IPS-18c (cell line): ENCODE measurements around the gene RHOC.
"Not testable (repeated sequence)": the region's sequence is repeated elsewhere in the genome, so short reads cannot be mapped to it uniquely, and the experiment has no call there.

Experiments used
- H3K4me3 ChIP-seq: 2 replicates; pipeline ENCODE4 v1.7.0; 2013; ENCODE audit warnings: low read depth, mild to moderate bottlenecking, low read length, moderate library complexity; ENCODE audit not compliant: insufficient read depth
- H3K9me3 ChIP-seq: one replicate; pipeline ENCODE4 v1.6.1; 2013; ENCODE audit warnings: mild to moderate bottlenecking, low read length, moderate library complexity; ENCODE audit not compliant: control insufficient read depth, insufficient read depth

Gene RHOC

DNA sequence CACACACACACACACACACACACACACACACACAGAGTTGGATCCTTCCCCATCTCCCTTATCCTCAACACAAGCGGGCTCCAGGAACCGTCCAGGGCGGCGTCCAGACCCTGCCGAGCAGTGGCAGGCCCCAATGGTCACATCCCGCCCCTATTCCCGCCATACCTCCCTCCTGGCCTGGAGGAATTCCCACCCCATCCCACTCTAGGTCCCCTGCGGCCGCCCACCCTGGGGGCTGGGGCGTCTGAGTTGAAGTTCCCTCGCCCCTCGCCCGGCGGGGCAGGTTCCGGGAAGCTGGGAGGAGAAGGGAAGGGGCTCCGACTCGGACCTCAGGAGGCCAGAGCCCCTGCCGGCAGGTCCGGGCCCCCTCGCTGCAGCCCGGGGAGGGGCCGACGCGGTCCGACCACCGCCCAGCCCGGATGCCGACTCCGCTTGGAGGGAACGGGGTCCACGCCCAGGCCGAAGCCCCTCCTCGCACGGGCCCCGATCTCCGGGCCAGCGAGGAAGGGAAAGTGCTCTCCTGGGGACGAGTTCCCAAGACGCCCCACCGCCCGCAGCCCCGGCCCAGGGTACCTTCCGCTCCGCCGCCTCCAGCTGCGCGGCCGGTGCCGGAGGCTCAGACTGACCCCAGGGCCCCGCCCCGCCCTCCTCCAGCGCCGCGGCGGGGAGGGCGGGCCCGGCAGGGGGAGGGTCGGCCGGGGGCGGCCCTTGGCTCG lies at the start of gene RHOC:
TSS of gene RHOC (minus strand) at position 623 of the 716 bp plus-strand sequence. CDS start 3,328 bp downstream, outside the sequence.
- Histone ChIP-seq H3K4me3 (peak within 1 kb of the TSS; percentile 78), H3K9me3 (no peaks in the 10 kb centered on the region)

DNA sequence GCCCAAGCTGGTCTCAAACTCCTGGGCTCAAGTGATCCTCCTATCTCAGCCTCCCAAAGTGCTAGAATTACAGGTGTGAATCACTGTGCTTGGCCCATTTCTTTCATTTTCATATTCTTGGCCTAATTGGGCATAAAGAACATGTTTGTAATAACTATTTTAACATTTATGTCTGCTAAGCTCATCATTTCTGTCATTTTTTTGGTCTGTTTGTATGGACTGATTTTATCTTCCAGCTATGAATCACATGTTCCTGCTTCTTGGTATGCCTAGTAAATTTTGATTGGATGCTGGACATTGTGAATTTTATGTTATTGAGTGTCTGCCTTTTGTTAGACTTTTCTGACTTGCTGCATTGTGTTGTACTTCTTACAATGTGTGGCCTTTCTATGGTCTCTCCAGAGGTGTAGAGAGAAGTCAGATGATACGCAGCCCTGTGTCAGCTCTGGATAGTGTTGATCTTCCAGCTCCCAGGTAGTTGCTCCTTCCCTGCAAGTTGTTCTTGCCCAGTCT lies 47.2 kb upstream of the RHOC start:
- Histone ChIP-seq H3K9me3 (peaks cover 2% of the 10 kb centered on the region), H3K4me3 (no peak overlapping the region)

DNA sequence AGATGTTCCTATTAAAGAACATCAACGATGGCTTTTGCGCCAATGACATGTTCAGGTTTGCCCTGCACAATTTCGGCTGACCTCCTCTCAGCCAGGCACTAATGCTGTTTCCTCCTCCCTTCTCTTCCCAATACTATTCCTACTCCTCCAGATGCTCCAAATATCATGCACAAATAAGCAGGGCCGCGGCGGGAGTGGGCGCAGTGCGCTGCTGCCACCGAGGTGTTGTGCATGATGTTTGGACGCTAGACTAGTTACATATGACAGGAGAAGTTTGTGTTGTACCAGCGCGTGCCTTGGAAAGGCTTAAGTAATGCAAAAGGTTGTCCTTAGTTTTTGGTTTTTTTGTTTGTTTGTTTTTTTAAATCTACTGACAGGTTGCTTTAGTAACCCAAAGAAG lies 41.5 kb upstream of the RHOC start:
- H3K9me3 ChIP-seq, result no peaks in the 10 kb centered on the region
- H3K4me3 ChIP-seq, result no peak overlapping the region

DNA sequence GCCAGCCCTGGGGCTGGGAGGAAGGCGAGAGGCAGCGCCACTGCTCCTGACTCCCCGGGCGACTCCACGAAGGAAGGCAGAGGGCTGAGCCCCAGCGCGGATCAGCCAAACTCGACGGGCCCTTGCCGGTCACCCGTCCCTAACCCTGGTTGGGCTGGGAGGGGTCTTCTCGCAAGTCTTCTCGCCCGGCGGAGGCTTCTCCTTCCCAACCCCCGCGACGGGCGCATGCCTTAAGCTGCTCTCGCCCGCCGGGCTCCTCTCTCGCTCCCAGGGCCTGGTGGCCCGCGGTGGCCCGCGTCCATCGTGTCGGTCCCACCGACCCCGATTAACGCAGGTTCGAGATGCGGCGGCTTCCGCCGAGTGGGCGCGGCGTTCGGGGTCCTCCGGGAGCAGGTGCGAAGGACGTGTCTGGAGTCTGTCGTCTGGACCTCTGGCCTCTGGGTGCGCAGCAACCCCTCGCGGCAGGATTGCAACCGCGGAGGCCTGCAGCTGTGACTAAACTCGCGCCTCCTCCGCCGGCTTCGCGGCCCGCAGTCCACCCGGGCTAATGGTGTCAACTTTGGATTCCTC lies 37.2 kb upstream of the RHOC start:
- H3K9me3 ChIP-seq, result no peaks in the 10 kb centered on the region
- H3K4me3 ChIP-seq, result peak overlapping the region; percentile 38; the same call in 1 of the 2 replicates

DNA sequence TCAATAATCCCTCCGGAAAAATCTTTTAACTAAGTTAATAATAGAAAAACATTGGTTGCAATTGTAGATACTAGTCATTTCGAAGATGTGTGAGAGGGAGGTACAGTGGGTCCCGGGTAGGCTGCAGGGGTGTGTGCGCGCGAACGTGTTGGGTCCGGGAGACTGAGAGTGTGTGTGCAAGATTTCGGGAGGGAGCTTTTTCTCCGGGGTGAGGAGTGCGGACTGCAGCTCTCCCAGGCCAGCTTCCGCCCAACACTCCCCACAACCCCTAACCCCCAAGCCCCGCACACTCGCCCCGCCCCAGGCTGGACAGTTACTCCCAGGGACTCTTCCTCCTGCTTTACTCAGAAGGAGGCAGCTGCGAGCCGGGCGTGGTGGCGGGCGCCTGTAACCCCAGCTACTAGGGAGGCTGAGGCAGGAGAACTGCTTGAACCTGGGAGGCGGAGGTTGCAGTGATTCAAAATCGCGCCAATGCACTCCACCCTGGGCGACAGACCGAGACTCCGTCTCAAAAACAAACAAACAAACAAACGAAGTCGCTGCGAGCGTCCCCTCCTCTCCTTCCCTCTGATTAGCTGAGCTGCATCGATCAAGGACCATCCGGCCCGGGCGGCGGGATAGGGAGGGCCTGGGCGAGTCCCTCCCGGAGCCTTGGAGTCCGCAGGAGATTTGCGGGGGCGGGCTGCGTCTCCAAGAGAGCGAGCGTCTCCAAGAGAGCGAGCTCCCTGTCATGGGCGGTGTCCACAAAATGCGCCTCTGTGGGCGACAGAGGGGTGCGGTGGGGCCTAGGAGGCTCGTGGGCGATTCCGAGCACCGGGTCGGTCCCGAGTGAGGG lies 36.5 kb upstream of the RHOC start:
- peak overlapping the region; percentile 38; the same call in 1 of the 2 replicates for H3K4me3 ChIP-seq

DNA sequence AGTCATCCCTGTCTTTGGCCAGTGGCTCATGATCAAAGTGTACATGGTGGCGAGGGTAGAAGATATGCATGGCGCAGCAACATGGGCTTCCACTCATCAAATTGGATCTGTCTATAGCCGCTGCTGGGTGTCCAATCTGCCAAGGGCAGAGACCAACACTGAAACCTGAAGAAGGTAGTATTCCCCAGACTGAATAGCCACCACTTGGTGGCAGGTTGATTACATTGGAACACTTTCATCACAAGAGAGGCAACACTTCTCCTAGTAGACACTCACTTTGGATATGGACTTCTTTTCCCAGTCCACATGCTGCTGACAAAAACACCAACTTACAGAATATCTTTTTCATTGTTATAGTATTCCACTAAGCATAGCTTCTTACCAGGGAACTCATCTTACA lies 30.6 kb upstream of the RHOC start:
- H3K4me3 ChIP-seq, result no peak overlapping the region
- no peaks in the 10 kb centered on the region for H3K9me3 ChIP-seq

More for the DNA sequence above, 36.5 kb upstream of the RHOC start:
- H3K9me3 ChIP-seq, result no peaks in the 10 kb centered on the region

DNA sequence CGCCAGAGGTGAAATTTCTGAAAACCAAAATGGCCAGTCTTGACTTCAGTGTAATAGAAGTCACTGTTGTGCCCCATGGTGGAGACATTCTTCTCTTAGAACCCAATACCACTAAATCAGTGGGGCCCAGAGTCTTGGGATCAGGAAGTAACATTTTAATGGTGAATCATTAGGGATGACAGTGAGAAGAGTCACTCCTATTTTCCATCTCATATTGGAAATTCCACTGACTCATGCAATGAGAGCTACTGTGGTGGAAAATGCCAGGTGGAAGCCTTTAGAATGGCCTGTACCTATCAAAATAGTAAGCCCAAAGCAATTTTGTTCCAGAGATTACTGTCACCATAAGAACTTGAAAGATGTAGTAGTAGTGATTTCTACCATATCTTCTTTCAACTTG lies 28.8 kb upstream of the RHOC start:
- no peaks in the 10 kb centered on the region for H3K9me3 ChIP-seq
- no peak overlapping the region for H3K4me3 ChIP-seq

DNA sequence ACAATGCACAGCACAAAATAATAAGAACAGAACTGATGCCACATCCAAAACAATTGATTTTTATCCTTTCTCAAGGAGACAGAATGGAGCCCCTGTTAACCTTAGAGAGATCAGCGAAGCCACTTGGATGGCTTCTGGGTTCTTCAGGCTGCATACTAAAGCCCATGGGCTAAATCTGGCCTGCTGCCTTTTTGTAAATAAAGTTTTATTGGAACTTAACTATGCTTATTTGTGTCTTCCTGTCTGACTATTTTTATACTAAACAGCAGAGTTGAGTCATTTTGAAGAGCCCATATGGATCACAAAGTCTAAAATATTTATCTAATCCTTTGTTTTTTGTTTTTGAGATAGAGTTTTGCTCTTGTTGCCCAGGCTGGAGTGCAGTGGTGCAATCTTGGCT lies 24.5 kb upstream of the RHOC start:
- peaks cover 2% of the 10 kb centered on the region for H3K9me3 ChIP-seq
- no peak overlapping the region for H3K4me3 ChIP-seq

DNA sequence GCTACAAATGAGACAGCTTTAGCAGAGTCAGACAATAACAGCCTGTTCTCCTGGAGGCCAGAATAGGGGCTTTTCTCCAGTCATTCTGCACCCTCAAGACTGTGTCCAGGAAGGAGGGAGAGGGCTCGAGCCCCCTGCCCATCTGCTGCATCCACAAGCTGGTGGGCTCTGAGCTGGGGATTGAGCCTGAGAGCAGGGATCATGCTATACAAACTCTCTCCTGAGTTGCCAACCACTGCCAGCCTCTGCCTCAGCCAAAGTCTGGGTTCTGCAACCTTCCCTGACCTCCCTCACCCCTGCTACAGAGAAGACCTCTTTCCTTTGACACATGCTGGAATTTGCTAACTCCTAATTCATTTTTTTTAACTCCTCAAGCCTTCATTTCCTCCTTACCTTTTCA lies 23.0 kb upstream of the RHOC start:
- Histone ChIP-seq H3K9me3 (peaks cover 2% of the 10 kb centered on the region), H3K4me3 (no peak overlapping the region)

DNA sequence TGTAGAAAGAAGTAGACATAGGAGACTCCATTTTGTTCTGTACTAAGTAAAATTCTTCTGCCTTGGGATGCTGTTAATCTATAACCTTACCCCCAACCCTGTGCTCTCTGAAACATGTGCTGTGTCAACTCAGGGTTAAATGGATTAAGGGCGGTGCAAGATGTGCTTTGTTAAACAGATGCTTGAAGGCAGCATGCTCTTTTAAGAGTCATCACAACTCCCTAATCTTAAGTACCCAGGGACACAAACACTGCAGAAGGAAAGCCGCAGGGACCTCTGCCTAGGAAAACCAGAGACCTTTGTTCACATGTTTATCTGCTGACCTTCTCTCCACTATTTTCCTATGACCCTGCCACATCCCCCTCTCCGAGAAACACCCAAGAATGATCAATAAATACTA lies 22.1 kb upstream of the RHOC start:
- H3K4me3 ChIP-seq, H3K9me3 ChIP-seq: not testable (repeated sequence)

DNA sequence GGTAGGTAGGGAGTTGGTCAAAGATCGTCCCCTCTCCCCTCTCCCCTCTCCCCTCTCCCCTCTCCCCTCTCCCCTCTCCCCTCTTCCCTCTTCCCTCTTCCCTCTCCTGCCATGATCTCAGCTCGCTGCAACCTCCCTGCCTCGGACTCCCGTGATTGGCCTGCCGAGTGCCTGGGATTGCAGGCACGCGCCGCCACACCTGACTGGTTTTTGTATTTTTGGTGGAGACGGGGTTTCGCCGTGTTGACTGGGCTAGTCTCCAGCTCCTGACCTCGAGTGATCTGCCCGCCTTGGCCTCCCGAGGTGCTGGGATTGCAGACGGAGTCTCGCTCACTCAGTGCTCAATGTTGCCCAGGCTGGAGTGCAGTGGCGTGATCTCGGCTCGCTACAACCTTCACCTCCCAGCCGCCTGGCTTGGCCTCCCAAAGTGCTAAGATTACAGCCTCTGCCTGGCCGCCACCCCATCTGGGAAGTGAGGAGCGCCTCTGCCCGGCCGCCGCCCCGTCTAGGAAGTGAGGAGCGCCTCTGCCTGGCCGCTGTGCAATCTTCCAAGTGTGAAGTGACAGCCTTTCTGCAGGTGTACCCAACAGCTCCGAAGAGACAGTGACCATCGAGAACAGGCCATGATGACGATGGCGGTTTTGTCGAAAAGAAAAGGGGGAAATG lies 21.5 kb upstream of the RHOC start:
- H3K4me3 ChIP-seq, H3K9me3 ChIP-seq: not testable (repeated sequence)

DNA sequence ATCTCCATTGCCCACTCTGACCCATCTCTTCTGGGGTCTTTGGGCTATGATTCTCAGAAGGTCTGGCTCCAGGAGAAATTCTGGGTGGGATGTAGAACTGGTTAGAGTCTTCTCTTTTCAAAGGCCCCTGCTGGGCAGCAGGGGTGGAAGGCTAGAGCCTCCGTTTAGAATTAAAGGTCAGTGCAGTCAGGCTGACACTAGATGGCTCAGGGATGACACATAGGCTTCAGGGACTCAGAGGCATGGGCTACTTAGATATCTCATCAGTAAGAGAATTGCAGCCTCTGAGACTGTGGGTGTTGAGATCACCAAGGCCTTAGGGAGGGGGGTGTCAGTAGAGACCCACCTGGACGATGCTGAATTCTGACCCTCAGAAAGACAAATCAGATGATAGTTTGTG lies 20.8 kb upstream of the RHOC start:
- Histone ChIP-seq H3K9me3 (peaks cover 2% of the 10 kb centered on the region), H3K4me3 (no peak overlapping the region)

DNA sequence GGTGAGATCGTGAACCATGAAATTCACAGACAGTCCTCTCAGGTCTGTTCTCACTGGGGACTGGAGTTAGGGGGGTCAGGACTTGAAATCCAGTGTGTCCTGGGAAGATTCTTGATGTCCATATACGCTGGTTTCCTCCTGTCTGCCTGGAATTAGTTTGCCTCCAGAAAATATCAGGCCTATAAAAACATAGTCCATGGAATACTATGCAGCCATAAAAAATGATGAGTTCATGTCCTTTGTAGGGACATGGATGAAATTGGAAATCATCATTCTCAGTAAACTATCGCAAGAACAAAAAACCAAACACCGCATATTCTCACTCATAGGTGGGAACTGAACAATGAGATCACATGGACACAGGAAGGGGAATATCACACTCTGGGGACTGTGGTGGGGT lies 17.3 kb upstream of the RHOC start:
- not testable (repeated sequence) for H3K9me3 ChIP-seq, H3K4me3 ChIP-seq

DNA sequence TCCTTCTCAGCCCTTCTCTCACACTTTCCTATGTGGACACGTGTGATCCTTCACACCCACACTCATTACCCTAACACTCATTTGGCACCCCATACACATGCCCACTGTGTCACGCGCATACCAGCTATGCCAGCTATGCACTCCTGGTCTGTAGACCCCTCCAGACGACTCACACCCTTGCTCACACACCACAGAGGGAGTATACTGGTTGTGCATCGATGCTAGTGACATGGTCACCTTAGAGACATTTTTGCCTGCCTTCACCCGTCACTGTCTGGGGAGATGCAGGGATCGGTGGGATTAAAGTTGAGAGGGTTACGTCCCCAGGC lies 16.5 kb upstream of the RHOC start:
- Histone ChIP-seq H3K9me3 (no peaks in the 10 kb centered on the region), H3K4me3 (peak overlapping the region; percentile 5; the same call in 1 of the 2 replicates)

DNA sequence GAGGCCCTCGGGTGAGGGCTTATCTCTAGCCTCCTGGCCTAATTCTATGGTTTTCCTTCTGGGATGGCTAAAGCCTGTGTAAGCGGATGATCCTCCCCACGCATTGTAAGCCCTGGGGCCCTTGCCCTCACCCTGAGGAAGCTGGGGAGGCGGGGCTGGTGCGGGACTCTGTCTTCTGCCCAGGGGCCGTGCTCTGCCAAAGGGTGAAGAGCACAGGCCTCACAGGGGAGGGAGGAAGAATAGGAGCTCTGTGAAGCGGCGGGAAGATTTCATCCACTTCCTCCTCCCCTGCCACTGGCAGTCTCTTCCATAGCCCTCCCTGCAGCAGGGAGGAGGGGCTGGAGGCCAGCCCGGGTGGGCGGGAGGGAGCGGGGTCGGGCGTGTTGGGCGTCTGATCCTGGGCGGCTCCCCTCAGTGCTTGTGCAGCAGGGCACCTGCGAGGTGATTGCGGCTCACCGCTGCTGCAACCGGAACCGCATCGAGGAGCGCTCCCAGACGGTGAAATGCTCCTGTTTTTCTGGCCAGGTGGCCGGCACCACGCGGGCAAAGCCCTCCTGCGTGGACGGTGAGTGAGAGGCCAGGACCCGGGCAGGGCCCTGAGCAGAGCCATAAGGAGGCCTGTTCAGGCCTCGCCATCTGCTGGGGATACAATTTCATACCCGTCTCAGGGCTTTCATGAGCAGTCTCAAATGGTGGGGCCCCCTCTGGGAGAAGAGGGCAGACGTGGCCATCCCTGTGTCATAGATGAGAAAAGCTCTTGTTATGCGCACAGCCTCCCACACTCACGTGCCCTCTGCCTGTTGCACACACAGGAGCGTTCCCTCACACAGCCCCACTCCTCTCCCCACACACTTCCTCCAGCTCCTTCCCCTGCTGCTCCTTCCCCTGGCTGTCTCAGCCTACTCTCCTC lies 15.9 kb upstream of the RHOC start:
- H3K4me3 ChIP-seq, result peak overlapping the region; percentile 5; the same call in 1 of the 2 replicates
- no peaks in the 10 kb centered on the region for H3K9me3 ChIP-seq

DNA sequence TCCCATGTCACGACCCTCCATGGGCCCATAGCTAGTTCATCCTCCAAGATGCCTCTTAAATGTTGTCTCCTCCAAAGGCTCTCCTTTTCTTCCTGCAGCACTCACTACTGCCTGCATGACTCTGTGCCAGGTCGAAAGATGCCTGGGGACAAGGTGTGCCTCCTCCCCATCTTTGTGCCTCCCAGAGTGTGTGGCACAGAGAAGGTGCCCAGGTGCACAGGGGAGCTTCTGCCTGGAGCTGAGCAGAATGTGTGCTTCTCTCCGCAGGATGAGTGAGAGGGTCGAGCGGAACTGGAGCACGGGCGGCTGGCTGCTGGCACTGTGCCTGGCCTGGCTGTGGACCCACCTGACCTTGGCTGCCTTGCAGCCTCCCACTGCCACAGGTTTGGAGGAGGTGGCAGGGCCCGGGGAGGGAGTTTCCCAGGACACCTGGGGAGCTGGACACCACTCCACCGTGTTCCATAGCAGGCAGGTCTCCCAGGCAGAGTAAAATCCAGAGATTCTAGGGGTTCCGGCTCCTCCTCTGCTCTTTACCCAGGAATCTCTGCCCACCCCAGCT lies 15.1 kb upstream of the RHOC start:
- no peaks in the 10 kb centered on the region for H3K9me3 ChIP-seq

More for the DNA sequence above, 15.1 kb upstream of the RHOC start:
- H3K4me3 ChIP-seq, result no peak overlapping the region; the same call in 1 of the 2 replicates
